GM12874 (cell line): Measurements from ENCODE around the gene RNU6-1.
A peak's percentile ranks its signal among the peaks of the same experiment; 100 is the strongest.

Experiments used
- CTCF ChIP-seq: IDR thresholded peaks from 2 replicates; pipeline ENCODE4 v1.5.1; 2011; ENCODE audit warnings: low read depth, mild to moderate bottlenecking, control low read depth, low read length, moderate library complexity; ENCODE audit not compliant: insufficient read depth

Gene RNU6-1

DNA sequence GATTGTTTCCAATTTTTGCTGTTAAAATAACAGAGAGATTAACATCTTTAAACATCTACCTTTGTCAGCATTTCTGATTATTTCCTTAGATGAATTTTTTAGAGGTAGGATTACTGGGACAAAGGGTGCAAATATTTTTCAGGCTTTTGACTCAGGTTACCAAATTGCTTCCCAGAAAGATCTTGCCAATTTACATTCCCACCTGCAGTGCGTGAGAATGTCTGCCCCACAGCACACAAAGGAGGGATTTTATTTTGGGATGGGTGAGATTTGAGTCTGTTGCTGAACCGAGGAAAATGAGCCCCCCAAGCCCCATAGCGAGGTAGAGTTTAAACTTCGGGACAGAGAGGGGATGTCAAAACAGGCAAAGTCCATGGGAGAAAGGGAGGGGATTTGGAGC, 25.9 kb upstream of the RNU6-1 start:
- no peak for TF ChIP-seq CTCF

GRCh38 chr15:67865331-67865730, 25.5 kb upstream of the RNU6-1 start:
- no peak for TF ChIP-seq CTCF

- peak; percentile 96 for TF ChIP-seq CTCF
These were observed 23.7 kb upstream of the RNU6-1 start for GRCh38 chr15:67863442-67863987.

DNA sequence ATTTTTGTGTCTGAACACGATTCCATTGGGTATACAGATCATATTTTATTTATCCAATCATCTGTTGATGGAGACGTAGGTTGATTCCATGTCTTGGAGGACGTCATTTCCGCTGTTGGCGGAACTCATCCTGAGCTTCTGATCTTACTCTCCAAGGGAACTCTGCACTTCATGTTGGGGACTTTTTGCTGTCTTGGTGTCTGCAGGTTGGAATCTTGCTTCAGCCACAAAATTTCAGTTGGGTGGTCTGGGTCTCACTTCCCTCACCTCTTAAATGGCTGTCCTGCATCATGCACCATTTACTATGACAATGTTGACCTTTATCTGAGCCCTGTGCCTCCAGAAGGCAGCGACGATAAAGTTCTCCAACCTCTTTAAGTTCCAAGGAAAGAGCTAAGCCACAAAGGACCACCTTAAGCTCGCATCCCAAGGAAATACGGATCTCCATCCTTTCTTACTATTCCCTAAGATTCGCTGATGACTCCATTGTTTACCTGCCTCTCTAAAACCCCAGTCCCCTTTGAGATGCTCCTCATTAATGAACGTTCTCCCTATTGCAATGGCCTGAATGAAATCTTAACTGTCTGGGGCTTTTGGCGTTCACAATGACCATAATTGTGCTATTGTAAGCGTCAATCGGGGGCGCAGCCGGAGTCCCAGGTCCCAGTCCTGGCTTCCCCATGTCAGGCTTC, 23.1 kb upstream of the RNU6-1 start:
- TF ChIP-seq CTCF, result no peak

GRCh38 chr15:67861983-67862382, 22.1 kb upstream of the RNU6-1 start:
- no peak for TF ChIP-seq CTCF

DNA sequence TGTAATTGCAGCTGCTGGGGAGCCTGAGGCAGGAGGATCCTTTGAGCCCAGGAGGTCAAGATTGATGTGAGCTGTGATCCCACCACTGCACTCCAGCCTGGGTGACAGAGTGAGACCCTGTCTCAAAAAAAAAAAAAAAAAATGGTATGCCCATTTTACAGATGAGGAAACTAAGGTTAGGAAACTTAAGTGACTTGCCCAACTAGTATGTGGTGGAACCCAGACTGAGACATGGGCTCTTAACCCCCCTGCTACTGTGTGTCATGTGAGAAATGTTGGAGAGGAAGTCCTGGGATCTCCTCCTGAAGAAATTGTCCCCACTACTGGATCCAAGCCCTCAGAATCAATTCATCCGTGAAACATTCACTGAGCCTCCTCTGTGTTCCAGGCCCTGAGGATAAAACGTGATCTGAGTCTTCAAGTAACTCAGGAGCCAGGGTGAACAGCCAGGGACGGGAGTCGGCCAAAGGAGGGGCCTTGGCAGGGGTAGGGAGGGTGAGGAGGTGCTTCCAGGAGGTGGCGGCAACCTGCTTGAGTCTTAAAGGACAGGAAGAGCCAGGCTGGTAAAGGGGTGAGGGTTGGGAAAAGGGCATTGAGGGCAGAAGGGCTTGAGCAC, 19.6 kb upstream of the RNU6-1 start:
- TF ChIP-seq CTCF, result no peak

DNA sequence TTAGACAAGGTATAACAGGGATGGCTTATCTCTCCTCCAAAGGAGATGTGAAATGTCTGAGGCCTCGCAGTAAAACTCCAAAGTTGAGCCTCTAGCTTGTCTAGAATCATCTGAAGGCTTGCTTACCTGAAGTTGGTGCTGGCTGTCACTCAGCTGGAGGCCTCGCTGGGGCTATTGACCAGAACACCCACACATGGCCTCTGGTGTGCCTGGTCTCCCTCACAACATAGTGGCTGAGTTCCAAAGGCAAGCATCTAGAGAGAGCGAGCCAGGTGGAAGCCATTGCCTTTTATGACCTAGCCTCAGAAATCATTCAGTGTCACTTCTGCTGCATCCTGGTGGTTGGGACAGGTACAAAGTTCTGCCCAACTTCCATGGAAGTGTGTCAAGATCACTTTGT, 17.4 kb upstream of the RNU6-1 start:
- no peak for TF ChIP-seq CTCF
